Thyroid gland (tissue), 4 donors: ENCODE data around the gene CHRFAM7A.
"Not testable (repeated sequence)": the region's sequence is repeated elsewhere in the genome, so short reads cannot be mapped to it uniquely, and the experiment has no call there.

Experiments used
- CTCF ChIP-seq, 6 experiments: fragments of 200-600 bp in 3 of 6; fragments of 450-650 bp in 3 of 6; sonication (generic) in 3 of 6; IDR thresholded peaks; one replicate each; pipeline ENCODE4 v1.5.1; 2016 to 2019; ENCODE audit warnings: antibody characterized with exemption in 6 of 6, mild to moderate bottlenecking in 2 of 6, inconsistent platforms in 1 of 6, moderate library complexity in 1 of 6
- POLR2A ChIP-seq, 2 donors: fragments of 450-650 bp; IDR thresholded peaks; one replicate each; pipeline ENCODE4 v1.6.1; 2017; ENCODE audit warnings: antibody characterized with exemption in 2 of 2, mild to moderate bottlenecking in 2 of 2, moderate library complexity in 1 of 2

GRCh38 chr15:30349803-30350202, 43.5 kb downstream of the CHRFAM7A start:
- not testable (repeated sequence) for TF ChIP-seq CTCF, POLR2A (IDR thresholded peaks at IDR 0.05)
